Esophagus squamous epithelium (tissue), 5 donors: ENCODE data around the gene KLF7. TPM values are rescaled to one million over a fixed set of nuclear protein-coding genes. Genes with fewer than 3 reads are reported as not detected.

Experiments
- DNase-seq: peaks from one replicate; lab custom pipeline; 2025; lab: John Stamatoyannopoulos, UW
- H3K27ac ChIP-seq, 4 donors: fragments of 200-600 bp; sonication (generic); one replicate each; pipeline ENCODE4 v1.5.1; 2016 to 2019; ENCODE audit warnings: mild to moderate bottlenecking in 1 of 4
- H3K27me3 ChIP-seq, 4 donors: fragments of 200-600 bp; sonication (generic); 1 replicate in 3 of 4; 2 replicates in 1 of 4; pipeline versions ENCODE4 v1.5.1 to v1.6.0; 2017 to 2021; ENCODE audit warnings: antibody characterized with exemption in 1 of 4
- H3K36me3 ChIP-seq, 3 donors: fragments of 200-600 bp; sonication (generic); one replicate each; pipeline ENCODE4 v1.5.1; 2016 to 2019
- H3K4me1 ChIP-seq, 3 donors: fragments of 200-600 bp; sonication (generic); one replicate each; pipeline ENCODE4 v1.5.1; 2017 to 2019
- H3K4me3 ChIP-seq, 4 donors: fragments of 200-600 bp; sonication (generic); 1 replicate in 3 of 4; 2 replicates in 1 of 4; pipeline ENCODE4 v1.5.1; 2016 to 2019; ENCODE audit warnings: mild to moderate bottlenecking in 2 of 4, moderate library complexity in 1 of 4
- H3K9me3 ChIP-seq, 3 donors: fragments of 200-600 bp; sonication (generic); one replicate each; pipeline ENCODE4 v1.5.1; 2016 to 2019
- CTCF ChIP-seq, 6 experiments: fragments of 450-650 bp in 4 of 6; fragments of 200-600 bp in 2 of 6; sonication (generic) in 2 of 6; IDR thresholded peaks; one replicate each; pipeline ENCODE4 v1.5.1; 2016 to 2019; ENCODE audit warnings: antibody characterized with exemption in 6 of 6, mild to moderate bottlenecking in 4 of 6, moderate library complexity in 4 of 6
- POLR2A ChIP-seq, 4 donors: fragments of 450-650 bp; IDR thresholded peaks; one replicate each; pipeline ENCODE4 v1.6.1; 2017; ENCODE audit warnings: antibody characterized with exemption in 4 of 4, mild to moderate bottlenecking in 4 of 4, moderate library complexity in 3 of 4
- WGBS, 2 donors: methylation state at CpG; one replicate each; pipeline ENCODE4 v1.1.5; 2018; 5-methylcytosine and 5-hydroxymethylcytosine counted together
- intact Hi-C: fragments of 100-400 bp; cut with DNase I; formaldehyde crosslinking; loops from one replicate; pipeline ENCODE4 v1.15.0; 2022
- total RNA-seq, 4 donors: library from RNA; depleted of rRNA; stranded (reverse); fragments of >200 nt; gene quantifications; one replicate each; pipeline ENCODE4 v1.1.0, GENCODE V29; 2016
- donor health status: DM: yes; HTN: yes; CAD: no.

KLF7 gene
- total RNA-seq, 4 donors from 2014 or later, result 6.5 to 24.8 (median 15.2) TPM

GRCh38 chr2:207048416-207048815 lies 117.3 kb downstream of the KLF7 start:
- Histone ChIP-seq H3K36me3 (no peaks in the 10 kb centered on the region), H3K4me1 (peaks cover 0 to 14% (median 2%) of the 10 kb centered on the region in 3 donors), H3K27me3 (no peaks in the 10 kb centered on the region), H3K27ac (no peak overlapping the region), H3K9me3 (no peaks in the 10 kb centered on the region), H3K4me3 (no peak overlapping the region)
- no peak for DNase-seq
- intact Hi-C loops, result no loop called here
- WGBS, 2 donors, result 49 to 56% methylated on average over 5 of the region's 5 CpGs
- TF ChIP-seq POLR2A (IDR thresholded peaks at IDR 0.05), result no peak
- no peak for TF ChIP-seq CTCF (IDR thresholded peaks at IDR 0.05)

- 33 to 42% methylated on average over 5 of the region's 5 CpGs for WGBS, 2 donors
- Histone ChIP-seq H3K36me3 (no peaks in the 10 kb centered on the region), H3K4me3 (no peak overlapping the region), H3K9me3 (no peaks in the 10 kb centered on the region), H3K27me3 (no peaks in the 10 kb centered on the region), H3K27ac (no peak overlapping the region), H3K4me1 (peaks cover 0 to 14% (median 2%) of the 10 kb centered on the region in 3 donors)
- intact Hi-C loops, result no loop called here
- no peak for DNase-seq
- no peak for TF ChIP-seq POLR2A (IDR thresholded peaks at IDR 0.05)
- TF ChIP-seq CTCF (IDR thresholded peaks at IDR 0.05), result no peak
Measured at GRCh38 chr2:207046724-207047123, 119.0 kb downstream of the KLF7 start.

DNA sequence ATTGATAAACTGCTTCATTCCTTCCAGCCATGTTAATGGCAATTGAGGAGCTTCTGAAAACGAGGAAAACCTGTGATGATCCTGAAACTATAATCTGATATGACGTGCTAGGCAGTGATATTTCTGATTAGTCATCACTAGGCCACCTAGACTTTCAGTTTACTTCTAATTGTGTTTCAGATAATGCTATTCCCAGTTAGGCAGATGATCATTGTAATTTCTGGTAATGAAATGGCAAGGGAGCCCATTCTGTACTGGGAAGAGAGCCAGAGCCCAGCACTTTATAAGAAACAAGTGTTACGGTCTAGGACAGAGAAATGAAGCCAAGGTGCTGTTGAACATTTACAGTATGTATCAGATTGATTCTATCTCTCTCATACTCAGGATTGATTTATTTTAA lies 120.2 kb downstream of the KLF7 start:
- Histone ChIP-seq H3K27ac (no peak overlapping the region), H3K36me3 (no peaks in the 10 kb centered on the region), H3K4me1 (peaks cover 0 to 24% (median 2%) of the 10 kb centered on the region in 3 donors), H3K9me3 (no peaks in the 10 kb centered on the region), H3K27me3 (no peaks in the 10 kb centered on the region), H3K4me3 (no peak overlapping the region)
- TF ChIP-seq POLR2A (IDR thresholded peaks at IDR 0.05) (no peak), CTCF (IDR thresholded peaks at IDR 0.05) (no peak)
- no peak for DNase-seq
- intact Hi-C loops, result no loop called here
- 50 to 57% methylated on average over 3 of the region's 3 CpGs for WGBS, 2 donors

GRCh38 chr2:207044379-207045362 lies 121.1 kb downstream of the KLF7 start:
- no peaks in the 10 kb centered on the region for H3K36me3 ChIP-seq
- no peak for TF ChIP-seq CTCF (IDR thresholded peaks at IDR 0.05)
- TF ChIP-seq POLR2A (IDR thresholded peaks at IDR 0.05), result no peak
- peaks cover 0 to 24% (median 2%) of the 10 kb centered on the region in 3 donors for H3K4me1 ChIP-seq
- WGBS, 2 donors, result 77 to 92% methylated on average over 13 of the region's 13 CpGs
- H3K27me3 ChIP-seq, result no peaks in the 10 kb centered on the region
- H3K9me3 ChIP-seq, result no peaks in the 10 kb centered on the region
- H3K27ac ChIP-seq, result no peak overlapping the region
- no peak overlapping the region for H3K4me3 ChIP-seq
- DNase-seq, result no peak
- intact Hi-C loops, result no loop called here

GRCh38 chr2:207042841-207043240 lies 122.9 kb downstream of the KLF7 start:
- intact Hi-C loops, result no loop called here
- H3K4me1 ChIP-seq, result peaks cover 0 to 19% (median 0%) of the 10 kb centered on the region in 3 donors
- no peaks in the 10 kb centered on the region for H3K27me3 ChIP-seq
- WGBS, 2 donors, result 64 to 82% methylated on average over 1 of the region's 1 CpG
- no peaks in the 10 kb centered on the region for H3K9me3 ChIP-seq
- TF ChIP-seq CTCF (IDR thresholded peaks at IDR 0.05) (no peak), POLR2A (IDR thresholded peaks at IDR 0.05) (no peak)
- no peaks in the 10 kb centered on the region for H3K36me3 ChIP-seq
- no peak overlapping the region for H3K4me3 ChIP-seq
- DNase-seq, result no peak
- H3K27ac ChIP-seq, result no peak overlapping the region
